Activated T-helper 9 cell treated with anti-CD3 and anti-CD28 coated beads, Interleukin-2, amount 50 U/mL, for 16 hours (primary cell): ENCODE results near the gene UQCC5.

ENCODE experiments used
- DNase-seq: peaks from one replicate; pipeline ENCODE4 v3.0.0-alpha.2; 2020; ENCODE audit warnings: low read depth

Gene UQCC5

GRCh38 chr3:52504977-52505376 is 31.4 kb upstream of the UQCC5 start:
- DNase-seq = no peak

GRCh38 chr3:52506266-52506966 is 30.0 kb upstream of the UQCC5 start:
- DNase-seq = no peak

GRCh38 chr3:52507359-52507758 is 29.0 kb upstream of the UQCC5 start:
- DNase-seq = no peak

- no peak for DNase-seq
Observed at GRCh38 chr3:52509753-52510328, 26.6 kb upstream of the UQCC5 start.

- no peak for DNase-seq
Observed at GRCh38 chr3:52511509-52511908, 24.9 kb upstream of the UQCC5 start.

- no peak for DNase-seq
Observed at GRCh38 chr3:52512105-52512504, 24.3 kb upstream of the UQCC5 start.

GRCh38 chr3:52512727-52513126 is 23.7 kb upstream of the UQCC5 start:
- DNase-seq = no peak

- DNase-seq = no peak
Observed at GRCh38 chr3:52513281-52513680, 23.1 kb upstream of the UQCC5 start.

- no peak for DNase-seq
Observed at GRCh38 chr3:52514576-52514975, 21.8 kb upstream of the UQCC5 start.

- DNase-seq = no peak
Observed at GRCh38 chr3:52515192-52515591, 21.2 kb upstream of the UQCC5 start.

GRCh38 chr3:52516509-52517195 is 19.8 kb upstream of the UQCC5 start:
- no peak for DNase-seq

GRCh38 chr3:52517796-52518722 is 18.3 kb upstream of the UQCC5 start:
- no peak for DNase-seq

- DNase-seq = no peak
Observed at GRCh38 chr3:52518723-52519444, 17.5 kb upstream of the UQCC5 start.

- no peak for DNase-seq
Observed at GRCh38 chr3:52519445-52520140, 16.8 kb upstream of the UQCC5 start.

GRCh38 chr3:52520141-52520667 is 16.2 kb upstream of the UQCC5 start:
- DNase-seq = no peak

- DNase-seq = no peak
Observed at GRCh38 chr3:52520716-52521487, 15.5 kb upstream of the UQCC5 start.

- DNase-seq = no peak
Observed at GRCh38 chr3:52521488-52521824, 14.9 kb upstream of the UQCC5 start.

GRCh38 chr3:52521881-52522650 is 14.3 kb upstream of the UQCC5 start:
- DNase-seq = no peak

- DNase-seq = no peak
Observed at GRCh38 chr3:52522651-52523251, 13.7 kb upstream of the UQCC5 start.
